Type B pancreatic cell (in vitro differentiated cells): ENCODE measurements around the gene SELPLG. TPM values are rescaled to one million over a fixed set of nuclear protein-coding genes. Genes with fewer than 3 reads are reported as not detected.
A peak's percentile ranks its signal among the peaks of the same experiment; 100 is the strongest.
"Not testable (repeated sequence)": the region's sequence is repeated elsewhere in the genome, so short reads cannot be mapped to it uniquely, and the experiment has no call there.

Experiments
- DNase-seq: peaks from one replicate; pipeline ENCODE4 v3.0.0; 2021; ENCODE audit warnings: mixed read lengths; ENCODE audit not compliant: unreplicated experiment; ENCODE audit errors: extremely low spot score
- H3K27ac Mint-ChIP-seq: 2 replicates; pipeline ENCODE4 v1.8.0; 2021; ENCODE audit warnings: mild to moderate bottlenecking, mixed read lengths
- H3K27me3 Mint-ChIP-seq: 2 replicates; pipeline ENCODE4 v1.8.0; 2021; ENCODE audit warnings: mixed read lengths
- H3K36me3 Mint-ChIP-seq: 2 replicates; pipeline ENCODE4 v1.8.0; 2021; ENCODE audit warnings: mixed read lengths
- H3K4me1 Mint-ChIP-seq: one replicate; pipeline ENCODE4 v1.8.0; 2021; ENCODE audit warnings: mixed read lengths; ENCODE audit not compliant: unreplicated experiment
- H3K4me3 Mint-ChIP-seq: 2 replicates; pipeline ENCODE4 v1.8.0; 2021; ENCODE audit warnings: mild to moderate bottlenecking, mixed read lengths
- H3K9me3 Mint-ChIP-seq: 2 replicates; pipeline ENCODE4 v1.8.0; 2021; ENCODE audit warnings: mixed read lengths
- CTCF ChIP-seq: fragments of 200-600 bp; sonication (generic); conservative IDR thresholded peaks from 2 replicates; pipeline ENCODE4 v1.5.0; 2021; ENCODE audit warnings: antibody characterized with exemption, mild to moderate bottlenecking
- total RNA-seq: library from RNA; stranded (reverse); gene quantifications from 2 replicates; pipeline ENCODE4 v1.2.1, GENCODE V29; 2021; ENCODE audit warnings: low replicate concordance

SELPLG gene
- total RNA-seq, 1 donor from 2014 or later = 0.48 TPM

GRCh38 chr12:108622921-108623514, 10.7 kb downstream of the SELPLG start:
- H3K9me3 Mint-ChIP-seq = peaks cover 3% of the 10 kb centered on the region
- no peak for DNase-seq
- H3K36me3 Mint-ChIP-seq = no peaks in the 10 kb centered on the region
- H3K27me3 Mint-ChIP-seq = peaks cover 3% of the 10 kb centered on the region
- H3K27ac Mint-ChIP-seq = no peak overlapping the region
- peaks cover 20% of the 10 kb centered on the region for H3K4me1 Mint-ChIP-seq
- no peak for TF ChIP-seq CTCF
- H3K4me3 Mint-ChIP-seq = no peak overlapping the region

- Mint-ChIP-seq H3K27ac (peak overlapping the region; percentile 76), H3K4me3 (no peak overlapping the region), H3K36me3 (no peaks in the 10 kb centered on the region), H3K27me3 (peaks cover 3% of the 10 kb centered on the region), H3K9me3 (peaks cover 3% of the 10 kb centered on the region), H3K4me1 (peaks cover 22% of the 10 kb centered on the region)
- TF ChIP-seq CTCF = no peak
- DNase-seq = no peak
Measured at GRCh38 chr12:108622421-108622820, 11.3 kb downstream of the SELPLG start.

- Mint-ChIP-seq H3K27me3 (peaks cover 3% of the 10 kb centered on the region), H3K4me1 (peaks cover 22% of the 10 kb centered on the region), H3K9me3 (peaks cover 3% of the 10 kb centered on the region), H3K4me3 (no peak overlapping the region), H3K36me3 (no peaks in the 10 kb centered on the region), H3K27ac (no peak overlapping the region)
- DNase-seq = no peak
- TF ChIP-seq CTCF = no peak
Measured at GRCh38 chr12:108621161-108621560, 12.5 kb downstream of the SELPLG start.

- TF ChIP-seq CTCF = no peak
- Mint-ChIP-seq H3K4me3 (no peak overlapping the region), H3K9me3 (peaks cover 3% of the 10 kb centered on the region), H3K4me1 (peaks cover 22% of the 10 kb centered on the region), H3K36me3 (no peaks in the 10 kb centered on the region), H3K27ac (peak overlapping the region; percentile 42), H3K27me3 (peaks cover 3% of the 10 kb centered on the region)
- DNase-seq = no peak
Measured at GRCh38 chr12:108620236-108620879, 13.3 kb downstream of the SELPLG start.

GRCh38 chr12:108619369-108620160, 14.1 kb downstream of the SELPLG start:
- Mint-ChIP-seq H3K27me3 (peaks cover 3% of the 10 kb centered on the region), H3K4me1 (peaks cover 22% of the 10 kb centered on the region), H3K9me3 (no peaks in the 10 kb centered on the region), H3K4me3 (peak overlapping the region; percentile 45), H3K27ac (peak overlapping the region; percentile 42), H3K36me3 (no peaks in the 10 kb centered on the region)
- no peak for DNase-seq
- no peak for TF ChIP-seq CTCF

- DNase-seq, H3K27ac Mint-ChIP-seq, H3K9me3 Mint-ChIP-seq, H3K36me3 Mint-ChIP-seq, H3K4me3 Mint-ChIP-seq, H3K27me3 Mint-ChIP-seq: not testable (repeated sequence)
- peaks cover 22% of the 10 kb centered on the region for H3K4me1 Mint-ChIP-seq
Measured at GRCh38 chr12:108618953-108619274, 14.8 kb downstream of the SELPLG start.
